K562 (cell line): Measurements from ENCODE around the gene RPL35. TPM values are rescaled to one million over a fixed set of nuclear protein-coding genes. Genes with fewer than 3 reads are reported as not detected.

Source experiments
- ARHGAP35 ChIP-seq: fragments of 450-650 bp; IDR thresholded peaks from 2 replicates; pipeline ENCODE4 v1.6.1; 2018; ENCODE audit not compliant: partially characterized antibody
- FOXK1 ChIP-seq: sonication (generic); formaldehyde crosslinking; IDR thresholded peaks from 2 replicates; pipeline ENCODE4 v1.8.0; 2022; ENCODE audit warnings: missing genetic modification reagents, mild to moderate bottlenecking, borderline replicate concordance
- HDAC2 ChIP-seq: fragments of 450-650 bp; IDR thresholded peaks from 2 replicates; pipeline ENCODE4 v1.6.1; 2016; ENCODE audit warnings: mild to moderate bottlenecking
- HOXB6 ChIP-seq: fragments of 250-450 bp; sonication (Bioruptor Pico); IDR thresholded peaks from 2 replicates; pipeline ENCODE4 v1.5.1; 2022; ENCODE audit warnings: mild to moderate bottlenecking, borderline replicate concordance
- NR1H2 ChIP-seq: sonication (generic); formaldehyde crosslinking; IDR thresholded peaks from 2 replicates; pipeline ENCODE4 v1.4.0; 2020; ENCODE audit warnings: mild to moderate bottlenecking, missing genetic modification reagents
- NRF1 ChIP-seq, 2 experiments: fragments of 450-650 bp; IDR thresholded peaks in 1 of 2; conservative IDR thresholded peaks in 1 of 2; 2 replicates each; pipeline ENCODE4 v1.6.1; 2014; ENCODE audit warnings: mild to moderate bottlenecking in 2 of 2
- PHF21A ChIP-seq: fragments of 450-650 bp; IDR thresholded peaks from 2 replicates; pipeline ENCODE4 v1.6.1; 2017; ENCODE audit warnings: low read depth, borderline replicate concordance
- PURB ChIP-seq: sonication (generic); formaldehyde crosslinking; IDR thresholded peaks from 2 replicates; pipeline ENCODE4 v1.9.0; 2021; ENCODE audit warnings: low read depth, mild to moderate bottlenecking, missing genetic modification reagents
- RBM15 ChIP-seq: fragments of 200-400 bp; formaldehyde crosslinking; IDR thresholded peaks from 2 replicates; pipeline ENCODE4 v1.6.1; 2018; ENCODE audit warnings: mild to moderate bottlenecking, low read length, moderate library complexity; ENCODE audit not compliant: insufficient read depth
- SUPT5H ChIP-seq: fragments of 450-650 bp; IDR thresholded peaks from 2 replicates; pipeline ENCODE4 v1.6.1; 2016
- TAF15 ChIP-seq: fragments of 200-400 bp; formaldehyde crosslinking; IDR thresholded peaks from 2 replicates; pipeline ENCODE4 v1.6.1; 2017; ENCODE audit warnings: mild to moderate bottlenecking, low read depth, low read length, moderate library complexity
- TBP ChIP-seq: optimal IDR thresholded peaks from 2 replicates; pipeline ENCODE3; 2011; ENCODE audit warnings: low read depth, low read length, improper control_type of control experiment
- XRCC3 ChIP-seq: fragments of 450-650 bp; IDR thresholded peaks from 2 replicates; pipeline ENCODE4 v1.6.1; 2017; ENCODE audit warnings: mild to moderate bottlenecking, moderate library complexity
- ZKSCAN8 ChIP-seq: fragments of 200-800 bp; sonication (Bioruptor generic); IDR thresholded peaks from 2 replicates; pipeline ENCODE4 v1.6.1; 2016; ENCODE audit warnings: missing genetic modification characterization, missing compliant biosample characterization
- ZNF431 ChIP-seq: sonication (generic); formaldehyde crosslinking; IDR thresholded peaks from 2 replicates; pipeline ENCODE4 v1.8.0; 2022; ENCODE audit warnings: mild to moderate bottlenecking, missing genetic modification reagents
- ZNF707 ChIP-seq: fragments of 250-450 bp; sonication (Bioruptor Pico); conservative IDR thresholded peaks from 2 replicates; pipeline ENCODE4 v1.8.0; 2022; ENCODE audit warnings: inconsistent platforms, mild to moderate bottlenecking, moderate library complexity
- polyA plus RNA-seq, 8 experiments: library from polyadenylated mRNA; depleted of rRNA in 4 of 8; stranded (reverse) in 5 of 8; unstranded in 3 of 8; fragments of >200 nt; fragmentation: Nextera tagmentation in 2 of 8; fragmentation: Illumina TruSeq in 1 of 8; extraction: Ambion mirVana in 2 of 8; extraction: Trizol in 1 of 8; gene quantifications; 2 replicates each; pipeline versions ENCODE4 v1.2.1 to v1.2.3, GENCODE V29; 2011 to 2014; ENCODE audit warnings: inconsistent platforms in 1 of 8, missing spikeins in 1 of 8
- total RNA-seq, 7 experiments: library from RNA; depleted of rRNA in 6 of 7; stranded (reverse); fragments of >200 nt in 6 of 7; fragmentation: Illumina TruSeq in 2 of 7; extraction: Trizol in 2 of 7; gene quantifications; 2 replicates each; pipeline versions ENCODE4 v1.2.1 to v1.2.3, GENCODE V29; 2011 to 2021; ENCODE audit warnings: low replicate concordance in 1 of 7
- TF ChIP-seq, protein P1 (sequence below), 2 experiments: IDR thresholded peaks; 2 replicates each; pipeline ENCODE4 v1.6.1; 2012; ENCODE audit warnings: improper control_type of control experiment in 2 of 2, low read depth in 2 of 2, low read length in 2 of 2, borderline replicate concordance in 1 of 2
- TF ChIP-seq, protein P2 (sequence below): sonication (generic); formaldehyde crosslinking; IDR thresholded peaks from 2 replicates; pipeline ENCODE4 v1.8.1; 2023; ENCODE audit warnings: mild to moderate bottlenecking, missing genetic modification reagents, moderate library complexity
- TF ChIP-seq, protein P3 (sequence below): fragments of 450-650 bp; formaldehyde crosslinking; IDR thresholded peaks from 2 replicates; pipeline ENCODE4 v1.4.0; 2020; ENCODE audit warnings: mild to moderate bottlenecking, moderate library complexity
- TF ChIP-seq, protein P4 (sequence below): sonication (generic); formaldehyde crosslinking; IDR thresholded peaks from 2 replicates; pipeline ENCODE4 v1.8.0; 2022; ENCODE audit warnings: missing genetic modification reagents, mild to moderate bottlenecking, moderate library complexity, borderline replicate concordance
- TF ChIP-seq, protein P5 (sequence below): IDR thresholded peaks from 2 replicates; pipeline ENCODE4 v1.6.1; 2012; ENCODE audit warnings: low read depth, low read length, improper control_type of control experiment, borderline replicate concordance

Gene RPL35
- total and polyA plus RNA-seq, 9 of the 15 experiments (the other 6 are each of a cell fraction or from before 2014, with no cell fraction given), result 1,755 to 5,101 (median 3,405) TPM

DNA sequence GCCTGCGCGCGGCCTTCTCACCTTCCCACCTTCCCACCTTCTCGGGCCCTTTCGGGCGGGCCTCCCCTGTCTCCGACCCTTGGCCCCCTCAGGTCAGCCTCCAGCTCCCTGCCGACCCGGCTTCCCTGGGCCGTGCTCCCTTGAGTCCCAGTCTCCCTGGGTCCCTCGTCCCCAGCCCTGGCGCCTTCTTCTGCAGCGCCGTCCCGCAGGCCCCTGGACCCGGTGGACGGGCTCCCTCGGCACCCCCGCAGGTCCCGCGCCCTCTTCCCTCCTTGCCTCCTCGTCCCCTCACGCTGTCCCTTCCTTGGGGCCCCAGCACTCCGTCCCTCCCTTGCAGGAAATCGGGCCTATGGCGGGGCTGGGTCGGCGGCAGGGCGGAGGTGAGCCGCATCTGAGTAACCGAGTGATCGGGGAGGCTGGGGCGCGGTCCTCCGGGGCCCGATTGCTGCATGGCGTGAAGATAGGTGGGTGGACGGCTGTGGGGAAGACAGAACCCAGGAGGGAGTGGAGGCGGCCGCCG lies 7.8 kb upstream of the RPL35 start (continued):
- TF ChIP-seq ZNF431 (CRISPR knock-in tag) (peak; percentile 61; the same call in 1 of the 2 replicates), TAF15 (no peak), ARHGAP35 (no peak), PURB (CRISPR knock-in tag) (no peak), NR1H2 (CRISPR knock-in tag) (no peak), SUPT5H (no peak), TBP (no peak), HDAC2 (no peak), ZNF707 (CRISPR knock-in tag) (no peak), FOXK1 (CRISPR knock-in tag) (peak; percentile 61; the same call in 1 of the 2 replicates), XRCC3 (no peak), HOXB6 (CRISPR knock-in tag) (no peak), ZKSCAN8 (CRISPR knock-in tag) (no peak), NRF1 (conservative IDR thresholded peaks at IDR 0.05 in 1 of 2, IDR thresholded peaks at IDR 0.05 in 1 of 2) (no peak), PHF21A (peak; percentile 95), RBM15 (no peak)
- TF ChIP-seq, protein P1, sequence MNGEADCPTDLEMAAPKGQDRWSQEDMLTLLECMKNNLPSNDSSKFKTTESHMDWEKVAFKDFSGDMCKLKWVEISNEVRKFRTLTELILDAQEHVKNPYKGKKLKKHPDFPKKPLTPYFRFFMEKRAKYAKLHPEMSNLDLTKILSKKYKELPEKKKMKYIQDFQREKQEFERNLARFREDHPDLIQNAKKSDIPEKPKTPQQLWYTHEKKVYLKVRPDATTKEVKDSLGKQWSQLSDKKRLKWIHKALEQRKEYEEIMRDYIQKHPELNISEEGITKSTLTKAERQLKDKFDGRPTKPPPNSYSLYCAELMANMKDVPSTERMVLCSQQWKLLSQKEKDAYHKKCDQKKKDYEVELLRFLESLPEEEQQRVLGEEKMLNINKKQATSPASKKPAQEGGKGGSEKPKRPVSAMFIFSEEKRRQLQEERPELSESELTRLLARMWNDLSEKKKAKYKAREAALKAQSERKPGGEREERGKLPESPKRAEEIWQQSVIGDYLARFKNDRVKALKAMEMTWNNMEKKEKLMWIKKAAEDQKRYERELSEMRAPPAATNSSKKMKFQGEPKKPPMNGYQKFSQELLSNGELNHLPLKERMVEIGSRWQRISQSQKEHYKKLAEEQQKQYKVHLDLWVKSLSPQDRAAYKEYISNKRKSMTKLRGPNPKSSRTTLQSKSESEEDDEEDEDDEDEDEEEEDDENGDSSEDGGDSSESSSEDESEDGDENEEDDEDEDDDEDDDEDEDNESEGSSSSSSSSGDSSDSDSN (IDR thresholded peaks at IDR 0.05; ENCODE audit: borderline replicate concordance in 1 of 2, low read depth in 2 of 2, low read length in 2 of 2), result peak in 1 of 2 experiments; percentile 28; a peak in 1 of 4 replicates
- TF ChIP-seq, protein P2, sequence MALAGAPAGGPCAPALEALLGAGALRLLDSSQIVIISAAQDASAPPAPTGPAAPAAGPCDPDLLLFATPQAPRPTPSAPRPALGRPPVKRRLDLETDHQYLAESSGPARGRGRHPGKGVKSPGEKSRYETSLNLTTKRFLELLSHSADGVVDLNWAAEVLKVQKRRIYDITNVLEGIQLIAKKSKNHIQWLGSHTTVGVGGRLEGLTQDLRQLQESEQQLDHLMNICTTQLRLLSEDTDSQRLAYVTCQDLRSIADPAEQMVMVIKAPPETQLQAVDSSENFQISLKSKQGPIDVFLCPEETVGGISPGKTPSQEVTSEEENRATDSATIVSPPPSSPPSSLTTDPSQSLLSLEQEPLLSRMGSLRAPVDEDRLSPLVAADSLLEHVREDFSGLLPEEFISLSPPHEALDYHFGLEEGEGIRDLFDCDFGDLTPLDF (CRISPR knock-in tag), result no peak
- TF ChIP-seq, protein P3, sequence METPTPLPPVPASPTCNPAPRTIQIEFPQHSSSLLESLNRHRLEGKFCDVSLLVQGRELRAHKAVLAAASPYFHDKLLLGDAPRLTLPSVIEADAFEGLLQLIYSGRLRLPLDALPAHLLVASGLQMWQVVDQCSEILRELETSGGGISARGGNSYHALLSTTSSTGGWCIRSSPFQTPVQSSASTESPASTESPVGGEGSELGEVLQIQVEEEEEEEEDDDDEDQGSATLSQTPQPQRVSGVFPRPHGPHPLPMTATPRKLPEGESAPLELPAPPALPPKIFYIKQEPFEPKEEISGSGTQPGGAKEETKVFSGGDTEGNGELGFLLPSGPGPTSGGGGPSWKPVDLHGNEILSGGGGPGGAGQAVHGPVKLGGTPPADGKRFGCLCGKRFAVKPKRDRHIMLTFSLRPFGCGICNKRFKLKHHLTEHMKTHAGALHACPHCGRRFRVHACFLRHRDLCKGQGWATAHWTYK (CRISPR knock-in tag), result no peak
- TF ChIP-seq, protein P4, sequence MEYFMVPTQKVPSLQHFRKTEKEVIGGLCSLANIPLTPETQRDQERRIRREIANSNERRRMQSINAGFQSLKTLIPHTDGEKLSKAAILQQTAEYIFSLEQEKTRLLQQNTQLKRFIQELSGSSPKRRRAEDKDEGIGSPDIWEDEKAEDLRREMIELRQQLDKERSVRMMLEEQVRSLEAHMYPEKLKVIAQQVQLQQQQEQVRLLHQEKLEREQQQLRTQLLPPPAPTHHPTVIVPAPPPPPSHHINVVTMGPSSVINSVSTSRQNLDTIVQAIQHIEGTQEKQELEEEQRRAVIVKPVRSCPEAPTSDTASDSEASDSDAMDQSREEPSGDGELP (CRISPR knock-in tag), result peak; percentile 12; the same call in 1 of the 2 replicates
- TF ChIP-seq, protein P5, sequence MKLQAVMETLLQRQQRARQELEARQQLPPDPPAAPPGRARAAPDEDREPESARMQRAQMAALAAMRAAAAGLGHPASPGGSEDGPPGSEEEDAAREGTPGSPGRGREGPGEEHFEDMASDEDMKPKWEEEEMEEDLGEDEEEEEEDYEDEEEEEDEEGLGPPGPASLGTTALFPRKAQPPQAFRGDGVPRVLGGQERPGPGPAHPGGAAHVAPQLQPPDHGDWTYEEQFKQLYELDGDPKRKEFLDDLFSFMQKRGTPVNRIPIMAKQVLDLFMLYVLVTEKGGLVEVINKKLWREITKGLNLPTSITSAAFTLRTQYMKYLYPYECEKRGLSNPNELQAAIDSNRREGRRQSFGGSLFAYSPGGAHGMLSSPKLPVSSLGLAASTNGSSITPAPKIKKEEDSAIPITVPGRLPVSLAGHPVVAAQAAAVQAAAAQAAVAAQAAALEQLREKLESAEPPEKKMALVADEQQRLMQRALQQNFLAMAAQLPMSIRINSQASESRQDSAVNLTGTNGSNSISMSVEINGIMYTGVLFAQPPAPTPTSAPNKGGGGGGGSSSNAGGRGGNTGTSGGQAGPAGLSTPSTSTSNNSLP, result no peak
